Naive thymus-derived CD4-positive, alpha-beta T cell (primary cell): ENCODE data around the gene UBASH3B. TPM values are rescaled to one million over a fixed set of nuclear protein-coding genes. Genes with fewer than 3 reads are reported as not detected.
A peak's percentile ranks its signal among the peaks of the same experiment; 100 is the strongest.

ENCODE experiments used
- ATAC-seq: fragments of 150-1000 bp; cut with Tn5 transposase; 2 replicates; pipeline ENCODE4 v1.10.0; 2021; ENCODE audit warnings: mild to moderate bottlenecking, moderate library complexity
- CTCF ChIA-PET: fragments of 350-600 bp; sonication (Branson Sonifier 250); formaldehyde crosslinking; loops from one replicate; lab custom pipeline; 2021; ENCODE audit warnings: antibody characterized with exemption; lab: Charles Lee
- POLR2A ChIA-PET: fragments of 350-600 bp; sonication (Branson Sonifier 250); formaldehyde crosslinking; loops from one replicate; lab custom pipeline; 2021; ENCODE audit warnings: antibody characterized with exemption, inconsistent platforms; lab: Charles Lee
- DNase-seq, 9 donors: peaks; one replicate each; pipeline versions ENCODE4 v3.0.0 to v3.0.0-alpha.2; 2020 to 2022; ENCODE audit warnings: mixed read lengths in 1 of 9
- H3K27ac ChIP-seq: one replicate; pipeline ENCODE4 v1.7.0; 2013; ENCODE audit warnings: mild to moderate bottlenecking, low read depth, low read length, moderate library complexity
- H3K27me3 ChIP-seq, 2 donors: one replicate each; pipeline ENCODE4 v1.7.0; 2013; ENCODE audit warnings: low read length in 2 of 2, mild to moderate bottlenecking in 2 of 2, moderate library complexity in 2 of 2; ENCODE audit not compliant: control insufficient read depth in 2 of 2, insufficient read depth in 2 of 2
- H3K36me3 ChIP-seq, 3 experiments: 1 replicate in 2 of 3; 2 replicates in 1 of 3; pipeline ENCODE4 v1.7.0; 2013; ENCODE audit warnings: low read length in 3 of 3, mild to moderate bottlenecking in 3 of 3, moderate library complexity in 1 of 3; ENCODE audit not compliant: insufficient read depth in 3 of 3, control insufficient read depth in 2 of 3
- H3K4me1 ChIP-seq, 2 donors: one replicate each; pipeline ENCODE4 v1.7.0; 2013; ENCODE audit warnings: low read length in 2 of 2, mild to moderate bottlenecking in 2 of 2, moderate library complexity in 1 of 2; ENCODE audit not compliant: control insufficient read depth in 2 of 2, insufficient read depth in 2 of 2
- H3K4me3 ChIP-seq: 2 replicates; pipeline ENCODE4 v1.7.0; 2013; ENCODE audit warnings: mild to moderate bottlenecking, low read length
- H3K9me3 ChIP-seq, 3 experiments: 1 replicate in 2 of 3; 2 replicates in 1 of 3; pipeline ENCODE4 v1.7.0; 2013; ENCODE audit warnings: low read length in 3 of 3; ENCODE audit not compliant: control insufficient read depth in 2 of 3
- H3K27ac Mint-ChIP-seq, 9 donors: one replicate each; pipeline ENCODE4 v1.8.0; 2020 to 2022; ENCODE audit warnings: mixed read lengths in 9 of 9, mild to moderate bottlenecking in 8 of 9, moderate library complexity in 5 of 9, inconsistent platforms in 2 of 9
- H3K27me3 Mint-ChIP-seq, 5 donors: one replicate each; pipeline ENCODE4 v1.8.0; 2021 to 2022; ENCODE audit warnings: mixed read lengths in 5 of 5, mild to moderate bottlenecking in 1 of 5
- H3K36me3 Mint-ChIP-seq, 5 donors: one replicate each; pipeline ENCODE4 v1.8.0; 2020 to 2022; ENCODE audit warnings: mixed read lengths in 5 of 5, mild to moderate bottlenecking in 3 of 5, inconsistent platforms in 1 of 5
- H3K4me1 Mint-ChIP-seq, 7 donors: one replicate each; pipeline ENCODE4 v1.8.0; 2020 to 2022; ENCODE audit warnings: mixed read lengths in 7 of 7, mild to moderate bottlenecking in 3 of 7, inconsistent platforms in 1 of 7
- H3K4me3 Mint-ChIP-seq, 10 donors: one replicate each; pipeline ENCODE4 v1.8.0; 2020 to 2022; ENCODE audit warnings: mild to moderate bottlenecking in 10 of 10, mixed read lengths in 10 of 10, moderate library complexity in 6 of 10, inconsistent platforms in 2 of 10
- H3K9me3 Mint-ChIP-seq, 11 donors: one replicate each; pipeline ENCODE4 v1.8.0; 2020 to 2022; ENCODE audit warnings: mixed read lengths in 11 of 11, mild to moderate bottlenecking in 4 of 11, inconsistent platforms in 1 of 11, moderate library complexity in 1 of 11
- intact Hi-C, 2 donors: fragments of 100-400 bp; cut with micrococcal nuclease; formaldehyde crosslinking; loops; one replicate each; pipeline ENCODE4 v1.15.1; 2023
- polyA plus RNA-seq, 2 donors: library from polyadenylated mRNA; unstranded; fragments of 300-500 nt; fragmentation: Illumina TruSeq; gene quantifications; one replicate each; pipeline ENCODE4 v1.2.3, GENCODE V29; 2021
- total RNA-seq, 6 experiments: library from RNA in 5 of 6; stranded (reverse) in 5 of 6; gene quantifications; 1 replicate in 5 of 6; 2 replicates in 1 of 6; pipeline ENCODE4 v1.2.3 and lab custom pipeline; 2021 to 2026

The UBASH3B gene
- total and polyA plus RNA-seq, 7 experiments from 2014 or later = 10.3 to 49.8 (median 42.3) TPM

GRCh38 chr11:122707901-122708300 lies 52.4 kb downstream of the UBASH3B start:
- ChIA-PET CTCF (interaction anchor here (0.9 kb wide), 1 partner anchor 37 kb away, joined by 3 read pairs; no protein-coding TSS in a partner anchor), POLR2A (interaction anchor here (1.8 kb wide), 1 partner anchor 13 kb away, joined by 7 read pairs; no protein-coding TSS in a partner anchor)
- no peak for DNase-seq
- Histone ChIP-seq H3K4me1 (no peaks in the 10 kb centered on the region), H3K27ac (no peak overlapping the region), H3K4me3 (no peak overlapping the region), H3K27me3 (no peaks in the 10 kb centered on the region), H3K9me3 (no peaks in the 10 kb centered on the region), H3K36me3 (no peaks in the 10 kb centered on the region)
- Mint-ChIP-seq H3K4me1 (peaks cover 11 to 66% (median 63%) of the 10 kb centered on the region in 7 donors), H3K9me3 (peaks cover 0 to 1% (median 0%) of the 10 kb centered on the region in 11 donors), H3K27ac (no peak overlapping the region), H3K27me3 (peaks cover 0 to 7% (median 0%) of the 10 kb centered on the region in 5 donors), H3K36me3 (peaks cover 6 to 39% (median 17%) of the 10 kb centered on the region in 5 donors), H3K4me3 (no peak overlapping the region)
- no peak for ATAC-seq
- intact Hi-C loops = no loop called here

DNA sequence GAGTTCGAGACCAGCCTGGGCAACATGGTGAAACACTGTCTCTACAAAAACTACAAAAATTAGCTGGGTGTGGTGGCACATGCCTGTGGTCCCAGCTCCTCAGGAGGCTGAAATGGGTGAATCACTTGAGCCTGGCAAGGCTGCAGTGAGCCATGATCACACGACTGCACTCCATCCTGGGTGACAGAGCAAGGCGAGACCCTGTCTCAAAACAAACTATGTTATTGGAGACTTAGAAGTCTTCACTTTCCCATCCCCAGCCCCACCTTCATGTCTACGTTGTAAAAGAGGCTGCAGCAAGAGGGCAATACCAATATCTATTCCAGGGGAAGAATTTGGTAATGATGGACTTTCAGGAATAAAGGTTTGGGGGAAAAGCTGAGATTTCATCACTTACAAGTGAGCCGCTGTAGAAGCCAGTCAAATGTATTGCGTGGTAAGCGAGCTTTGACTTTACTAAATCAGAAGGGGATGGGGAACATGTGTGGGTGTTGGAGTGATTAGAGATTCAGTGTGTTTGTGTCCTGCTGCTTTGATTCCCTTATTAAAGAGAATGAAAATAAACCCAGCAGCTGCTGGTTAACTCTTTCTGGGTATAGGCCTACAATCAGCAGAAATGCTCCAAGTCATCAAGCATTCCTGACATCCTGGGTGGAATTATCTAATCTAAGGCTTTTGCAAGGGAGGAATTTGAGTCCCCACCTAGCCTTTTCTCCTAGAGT lies 53.7 kb downstream of the UBASH3B start:
- Histone ChIP-seq H3K9me3 (no peaks in the 10 kb centered on the region), H3K4me3 (no peak overlapping the region), H3K27ac (no peak overlapping the region), H3K36me3 (no peaks in the 10 kb centered on the region), H3K27me3 (no peaks in the 10 kb centered on the region), H3K4me1 (no peaks in the 10 kb centered on the region)
- Mint-ChIP-seq H3K4me1 (peaks cover 6 to 64% (median 53%) of the 10 kb centered on the region in 7 donors), H3K36me3 (peaks cover 0 to 35% (median 9%) of the 10 kb centered on the region in 5 donors), H3K27me3 (peaks cover 0 to 7% (median 0%) of the 10 kb centered on the region in 5 donors), H3K27ac (peak overlapping the region in 4 of 9 donors; percentile 9 to 82 (median 22)), H3K4me3 (no peak overlapping the region), H3K9me3 (peaks cover 0 to 1% (median 0%) of the 10 kb centered on the region in 11 donors)
- intact Hi-C loops = no loop called here
- ATAC-seq = peak; percentile 67
- ChIA-PET CTCF (no interaction called here), POLR2A (interaction anchor here (1.0 to 1.8 kb wide), 2 partner anchors 11 to 14 kb away, joined by 3 to 7 read pairs; no protein-coding TSS in a partner anchor)
- no peak for DNase-seq

DNA sequence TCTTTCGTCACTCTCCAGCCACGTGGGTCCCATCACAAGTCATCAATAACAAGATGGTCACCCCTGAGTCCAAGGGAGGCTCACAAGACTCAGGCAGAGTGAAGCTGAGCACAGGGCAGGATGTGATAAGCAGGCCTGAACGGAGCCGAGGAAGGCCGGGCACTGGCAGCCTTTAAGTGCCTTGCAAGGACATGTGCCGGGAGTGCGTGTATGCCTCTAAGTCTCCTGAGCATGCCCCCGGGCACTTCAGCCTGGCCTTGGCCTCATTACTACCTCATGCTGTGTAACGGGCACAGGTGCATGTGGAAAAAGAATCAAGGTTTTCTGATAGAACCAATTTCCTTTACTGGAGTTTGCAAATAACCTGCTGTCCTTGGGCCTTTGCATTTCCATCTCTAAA lies 55.8 kb downstream of the UBASH3B start:
- no peak overlapping the region for H3K27ac ChIP-seq
- H3K4me1 ChIP-seq = no peaks in the 10 kb centered on the region
- ChIA-PET POLR2A (interaction anchor here (0.7 to 3.3 kb wide), 7 partner anchors 15 to 346 kb away, joined by 3 to 17 read pairs (median 3); partner anchors contain the start of gene UBASH3B), CTCF (interaction anchor here (1.3 to 1.9 kb wide), 2 partner anchors 44 kb away, joined by 4 read pairs; no protein-coding TSS in a partner anchor)
- Mint-ChIP-seq H3K36me3 (peaks cover 0 to 33% (median 10%) of the 10 kb centered on the region in 5 donors), H3K27me3 (peaks cover 0 to 9% (median 0%) of the 10 kb centered on the region in 5 donors), H3K27ac (peak overlapping the region in 3 of 9 donors; percentile 21 to 54 (median 46)), H3K9me3 (peaks cover 0 to 1% (median 0%) of the 10 kb centered on the region in 11 donors), H3K4me3 (no peak overlapping the region), H3K4me1 (peaks cover 10 to 75% (median 64%) of the 10 kb centered on the region in 7 donors)
- H3K36me3 ChIP-seq = no peaks in the 10 kb centered on the region
- intact Hi-C loops = no loop called here
- ATAC-seq = no peak
- DNase-seq = no peak
- H3K9me3 ChIP-seq = no peaks in the 10 kb centered on the region
- H3K4me3 ChIP-seq = no peak overlapping the region
- no peaks in the 10 kb centered on the region for H3K27me3 ChIP-seq

DNA sequence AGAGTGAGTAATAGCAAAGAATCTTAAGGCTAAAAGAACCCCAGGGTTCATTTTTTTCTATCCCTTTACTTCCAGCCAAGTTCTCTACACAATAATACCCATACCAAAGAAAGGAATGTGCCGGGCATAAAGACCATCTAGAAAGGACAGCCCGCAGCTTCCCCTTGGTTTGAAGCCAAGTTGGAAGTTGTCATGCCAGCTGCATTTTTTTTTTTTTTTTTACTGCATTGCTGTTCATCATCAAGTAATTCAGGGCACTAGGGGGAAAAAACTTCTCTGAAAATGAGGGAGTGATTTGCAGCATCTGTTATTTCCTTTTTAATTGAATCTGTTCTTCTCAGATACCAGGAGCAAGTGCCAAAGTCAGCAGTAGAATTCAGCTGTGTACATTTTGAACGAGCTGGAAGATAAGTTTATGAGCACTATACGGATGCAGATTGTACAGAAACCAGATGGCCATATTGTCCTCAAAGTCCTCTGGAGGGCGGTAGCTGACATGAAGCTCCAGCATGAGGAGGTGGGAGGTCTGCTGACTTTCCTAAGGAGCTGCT lies 56.4 kb downstream of the UBASH3B start:
- Mint-ChIP-seq H3K36me3 (peaks cover 0 to 30% (median 6%) of the 10 kb centered on the region in 5 donors), H3K27ac (peak overlapping the region in 3 of 9 donors; percentile 45 to 54 (median 46)), H3K9me3 (peaks cover 0 to 1% (median 0%) of the 10 kb centered on the region in 11 donors), H3K4me3 (no peak overlapping the region), H3K27me3 (peaks cover 0 to 9% (median 0%) of the 10 kb centered on the region in 5 donors), H3K4me1 (peaks cover 15 to 75% (median 64%) of the 10 kb centered on the region in 7 donors)
- CTCF ChIA-PET = interaction anchor here (1.3 kb wide), 2 partner anchors 10 to 44 kb away, joined by 4 read pairs; no protein-coding TSS in a partner anchor
- H3K36me3 ChIP-seq = no peaks in the 10 kb centered on the region
- DNase-seq = no peak
- no peak for ATAC-seq
- intact Hi-C loops = no loop called here
- H3K27me3 ChIP-seq = no peaks in the 10 kb centered on the region
- peaks cover 2% of the 10 kb centered on the region in 2 donors for H3K4me1 ChIP-seq
- no peak overlapping the region for H3K27ac ChIP-seq
- H3K9me3 ChIP-seq = no peaks in the 10 kb centered on the region
- POLR2A ChIA-PET = interaction anchor here (0.7 to 3.3 kb wide), 8 partner anchors 10 to 57 kb away, joined by 3 to 17 read pairs (median 3); partner anchors contain the start of gene UBASH3B
- no peak overlapping the region for H3K4me3 ChIP-seq

- DNase-seq (no peak), ATAC-seq (peak; percentile 13)
- Histone ChIP-seq H3K4me3 (no peak overlapping the region), H3K27me3 (no peaks in the 10 kb centered on the region), H3K36me3 (no peaks in the 10 kb centered on the region), H3K27ac (no peak overlapping the region), H3K9me3 (no peaks in the 10 kb centered on the region), H3K4me1 (peaks cover 10 to 15% of the 10 kb centered on the region in 2 donors)
- Mint-ChIP-seq H3K9me3 (peaks cover 0 to 1% (median 0%) of the 10 kb centered on the region in 11 donors), H3K27me3 (peaks cover 0 to 6% (median 0%) of the 10 kb centered on the region in 5 donors), H3K27ac (no peak overlapping the region), H3K36me3 (peaks cover 0 to 21% (median 6%) of the 10 kb centered on the region in 5 donors), H3K4me1 (peaks cover 25 to 79% (median 62%) of the 10 kb centered on the region in 7 donors), H3K4me3 (no peak overlapping the region)
- intact Hi-C loops = no loop called here
- CTCF ChIA-PET = no interaction called here
- POLR2A ChIA-PET = interaction anchor here (1.1 to 3.3 kb wide), 2 partner anchors 14 to 18 kb away, joined by 3 to 17 read pairs; no protein-coding TSS in a partner anchor
Measured at GRCh38 chr11:122714004-122714403, 58.5 kb downstream of the UBASH3B start.

DNA sequence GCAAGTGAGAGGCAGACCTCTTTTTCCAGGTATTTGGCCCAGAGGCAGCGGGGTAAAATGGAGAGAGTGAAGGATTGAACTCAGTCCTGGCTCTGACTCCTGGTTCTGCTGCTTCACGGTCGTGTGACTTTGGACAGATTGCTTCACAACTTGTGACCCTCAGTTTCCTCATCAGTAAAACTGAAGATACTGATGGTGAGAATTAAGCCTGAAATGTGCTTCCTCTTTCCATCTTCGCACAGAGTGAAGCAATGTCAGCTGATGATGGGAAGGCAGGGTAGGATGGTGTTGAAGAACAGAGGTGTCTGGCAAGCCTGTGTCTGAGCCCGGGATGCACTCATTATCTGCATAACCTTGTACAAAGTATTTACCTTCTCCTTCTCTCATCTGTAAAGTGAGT lies 59.0 kb downstream of the UBASH3B start:
- H3K27ac ChIP-seq = no peak overlapping the region
- H3K9me3 ChIP-seq = no peaks in the 10 kb centered on the region
- no peak overlapping the region for H3K4me3 Mint-ChIP-seq
- ChIA-PET POLR2A (interaction anchor here (1.1 kb wide), 1 partner anchor 14 kb away, joined by 3 read pairs; no protein-coding TSS in a partner anchor), CTCF (no interaction called here)
- no peak overlapping the region for H3K4me3 ChIP-seq
- peaks cover 0 to 21% (median 6%) of the 10 kb centered on the region in 5 donors for H3K36me3 Mint-ChIP-seq
- H3K4me1 ChIP-seq = peaks cover 10 to 15% of the 10 kb centered on the region in 2 donors
- ATAC-seq (peak; percentile 53), DNase-seq (no peak)
- no peaks in the 10 kb centered on the region for H3K27me3 ChIP-seq
- no peaks in the 10 kb centered on the region for H3K36me3 ChIP-seq
- peaks cover 0 to 8% (median 0%) of the 10 kb centered on the region in 5 donors for H3K27me3 Mint-ChIP-seq
- no peaks in the 10 kb centered on the region for H3K9me3 Mint-ChIP-seq
- peaks cover 25 to 78% (median 62%) of the 10 kb centered on the region in 7 donors for H3K4me1 Mint-ChIP-seq
- intact Hi-C loops = no loop called here
- no peak overlapping the region for H3K27ac Mint-ChIP-seq
